Gastroesophageal sphincter (tissue), 4 donors: Measurements from ENCODE around the gene TTC3. TPM values are rescaled to one million over a fixed set of nuclear protein-coding genes. Genes with fewer than 3 reads are reported as not detected.

ENCODE experiments used
- ATAC-seq: fragments of 150-250 bp; one replicate; pipeline ENCODE4 v1.9.1; 2016; ENCODE audit warnings: mild to moderate bottlenecking, moderate library complexity
- H3K27ac ChIP-seq, 4 donors: fragments of 200-600 bp; sonication (generic) in 3 of 4; 1 replicate in 3 of 4; 2 replicates in 1 of 4; pipeline ENCODE4 v1.5.1; 2016 to 2019
- H3K27me3 ChIP-seq: fragments of 200-600 bp; sonication (generic); one replicate; pipeline ENCODE4 v1.5.1; 2019
- H3K36me3 ChIP-seq, 2 donors: fragments of 200-600 bp; sonication (generic); one replicate each; pipeline ENCODE4 v1.5.1; 2019; ENCODE audit warnings: control low read depth in 1 of 2
- H3K4me1 ChIP-seq, 3 donors: fragments of 200-600 bp; sonication (generic); 1 replicate in 2 of 3; 2 replicates in 1 of 3; pipeline ENCODE4 v1.5.1; 2016 to 2019; ENCODE audit warnings: control low read depth in 2 of 3
- H3K4me3 ChIP-seq, 2 donors: fragments of 200-600 bp; sonication (generic); one replicate each; pipeline ENCODE4 v1.5.1; 2019; ENCODE audit warnings: mild to moderate bottlenecking in 1 of 2, moderate library complexity in 1 of 2
- H3K9me3 ChIP-seq, 3 donors: fragments of 200-600 bp; sonication (generic); one replicate each; pipeline ENCODE4 v1.5.1; 2017 to 2019; ENCODE audit warnings: control low read depth in 2 of 3
- EP300 ChIP-seq: sonication (generic); formaldehyde crosslinking; IDR thresholded peaks from one replicate; pipeline ENCODE4 v1.6.1; 2017; ENCODE audit warnings: antibody characterized with exemption, mild to moderate bottlenecking
- POLR2A ChIP-seq, 2 donors: fragments of 450-650 bp; IDR thresholded peaks; one replicate each; pipeline ENCODE4 v1.6.1; 2017; ENCODE audit warnings: antibody characterized with exemption in 2 of 2, mild to moderate bottlenecking in 2 of 2, moderate library complexity in 1 of 2
- POLR2AphosphoS5 ChIP-seq: sonication (generic); formaldehyde crosslinking; IDR thresholded peaks from one replicate; pipeline ENCODE4 v1.6.1; 2017; ENCODE audit warnings: antibody characterized with exemption
- WGBS, 2 donors: methylation state at CpG; one replicate each; pipeline ENCODE4 v1.1.5; 2018; ENCODE audit warnings: low coverage in 1 of 2; 5-methylcytosine and 5-hydroxymethylcytosine counted together
- total RNA-seq, 4 donors: library from RNA; depleted of rRNA; stranded (reverse); fragments of >200 nt; gene quantifications; one replicate each; pipeline ENCODE4 v1.1.0, GENCODE V29; 2016
- TF ChIP-seq, protein P1 (sequence below), 4 experiments: fragments of 200-600 bp in 2 of 4; fragments of 450-650 bp in 2 of 4; sonication (generic) in 1 of 4; IDR thresholded peaks; one replicate each; pipeline ENCODE4 v1.5.1; 2017 to 2019; ENCODE audit warnings: antibody characterized with exemption in 4 of 4, mild to moderate bottlenecking in 2 of 4, moderate library complexity in 2 of 4

Gene TTC3
- total RNA-seq, 4 donors from 2014 or later = 85.1 to 157 (median 127) TPM

DNA sequence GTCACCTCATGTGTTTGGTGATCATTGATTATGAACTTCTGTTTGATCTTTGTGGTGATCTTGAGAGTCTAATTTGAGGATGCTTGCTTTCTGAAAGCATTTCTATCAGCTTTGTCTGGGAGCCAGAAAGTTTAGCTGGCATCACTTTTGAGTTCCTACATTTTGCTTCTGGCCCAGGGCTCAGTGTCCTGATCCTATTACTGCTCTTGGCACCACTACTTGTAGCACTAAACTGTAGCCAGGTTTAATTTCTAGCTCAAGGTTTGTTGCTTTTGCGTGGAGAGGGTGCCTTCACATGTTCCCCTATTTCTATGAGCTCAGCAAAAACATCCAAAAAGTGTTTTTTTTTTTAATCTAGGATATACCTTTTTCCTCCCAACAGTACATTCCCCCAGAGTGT, 9.3 kb downstream of the TTC3 start:
- H3K27me3 ChIP-seq = no peaks in the 10 kb centered on the region
- WGBS, 2 donors = 71 to 83% methylated on average over 1 of the region's 1 CpG
- no peaks in the 10 kb centered on the region for H3K36me3 ChIP-seq
- no peak for TF ChIP-seq POLR2AphosphoS5
- TF ChIP-seq POLR2A (IDR thresholded peaks at IDR 0.05) = no peak
- no peak for TF ChIP-seq EP300
- TF ChIP-seq, protein P1, sequence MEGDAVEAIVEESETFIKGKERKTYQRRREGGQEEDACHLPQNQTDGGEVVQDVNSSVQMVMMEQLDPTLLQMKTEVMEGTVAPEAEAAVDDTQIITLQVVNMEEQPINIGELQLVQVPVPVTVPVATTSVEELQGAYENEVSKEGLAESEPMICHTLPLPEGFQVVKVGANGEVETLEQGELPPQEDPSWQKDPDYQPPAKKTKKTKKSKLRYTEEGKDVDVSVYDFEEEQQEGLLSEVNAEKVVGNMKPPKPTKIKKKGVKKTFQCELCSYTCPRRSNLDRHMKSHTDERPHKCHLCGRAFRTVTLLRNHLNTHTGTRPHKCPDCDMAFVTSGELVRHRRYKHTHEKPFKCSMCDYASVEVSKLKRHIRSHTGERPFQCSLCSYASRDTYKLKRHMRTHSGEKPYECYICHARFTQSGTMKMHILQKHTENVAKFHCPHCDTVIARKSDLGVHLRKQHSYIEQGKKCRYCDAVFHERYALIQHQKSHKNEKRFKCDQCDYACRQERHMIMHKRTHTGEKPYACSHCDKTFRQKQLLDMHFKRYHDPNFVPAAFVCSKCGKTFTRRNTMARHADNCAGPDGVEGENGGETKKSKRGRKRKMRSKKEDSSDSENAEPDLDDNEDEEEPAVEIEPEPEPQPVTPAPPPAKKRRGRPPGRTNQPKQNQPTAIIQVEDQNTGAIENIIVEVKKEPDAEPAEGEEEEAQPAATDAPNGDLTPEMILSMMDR (IDR thresholded peaks at IDR 0.05) = no peak
- H3K4me1 ChIP-seq = peaks cover 0 to 25% (median 6%) of the 10 kb centered on the region in 3 donors
- ATAC-seq = no peak
- H3K4me3 ChIP-seq = no peak overlapping the region
- no peak overlapping the region for H3K27ac ChIP-seq
- peaks cover 0 to 6% (median 0%) of the 10 kb centered on the region in 3 donors for H3K9me3 ChIP-seq

DNA sequence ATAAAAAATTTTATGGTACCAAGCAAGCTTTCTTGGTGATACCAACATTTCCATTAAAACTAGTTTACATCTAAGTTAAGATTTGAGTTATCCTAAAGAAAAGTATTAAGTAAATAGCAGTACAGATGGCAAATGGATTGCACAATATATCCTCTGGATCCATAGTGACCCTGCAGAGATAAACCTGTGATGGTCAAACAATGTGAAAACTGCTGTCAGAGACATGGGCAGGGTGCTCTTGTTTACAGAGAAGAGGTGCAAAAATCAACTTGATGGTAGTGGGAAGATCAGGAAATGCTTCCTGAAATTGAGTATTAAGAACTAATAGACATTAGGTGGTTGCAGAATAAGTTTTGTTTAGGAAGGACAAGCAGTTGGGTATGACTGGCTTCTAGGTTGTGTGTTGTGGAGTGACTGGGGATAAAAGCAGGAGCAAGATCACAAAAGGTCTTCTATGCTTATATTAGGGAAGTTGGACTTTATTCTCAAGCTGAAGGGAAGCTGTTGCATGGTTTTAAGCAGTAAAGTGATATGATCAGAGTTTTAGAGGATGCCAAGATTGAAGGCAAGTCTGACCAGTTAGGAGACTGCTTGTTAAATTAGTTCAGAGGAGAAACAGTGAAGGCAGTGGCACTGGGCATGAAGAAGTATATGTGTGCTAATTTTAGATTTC, 9.9 kb downstream of the TTC3 start:
- Histone ChIP-seq H3K9me3 (peaks cover 0 to 6% (median 0%) of the 10 kb centered on the region in 3 donors), H3K4me3 (no peak overlapping the region), H3K27ac (no peak overlapping the region), H3K27me3 (no peaks in the 10 kb centered on the region), H3K4me1 (peaks cover 0 to 25% (median 6%) of the 10 kb centered on the region in 3 donors), H3K36me3 (no peaks in the 10 kb centered on the region)
- no peak for TF ChIP-seq POLR2A (IDR thresholded peaks at IDR 0.05)
- no peak for TF ChIP-seq EP300
- TF ChIP-seq POLR2AphosphoS5 = no peak
- TF ChIP-seq, protein P1 (IDR thresholded peaks at IDR 0.05) = no peak
- no peak for ATAC-seq

DNA sequence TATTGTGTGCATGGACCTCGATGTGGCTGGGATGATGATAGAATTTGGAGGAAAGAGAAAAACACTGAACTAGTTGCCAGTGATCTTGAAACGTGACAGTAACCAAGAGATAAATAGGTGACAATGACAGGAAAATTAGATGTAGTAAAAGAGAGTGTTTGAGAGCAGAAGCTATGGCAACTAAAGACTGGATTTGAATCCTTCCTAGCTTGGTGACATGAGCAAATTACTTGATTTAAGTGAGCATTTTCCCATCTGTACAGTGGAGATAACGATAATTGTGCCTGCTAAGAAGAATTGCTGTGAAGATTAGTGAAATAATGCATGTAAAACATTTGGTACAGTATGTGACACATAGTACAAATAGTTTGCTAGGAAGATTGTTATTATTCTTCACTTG, 12.7 kb downstream of the TTC3 start:
- 89% methylated on average over 2 to 3 of the region's 3 CpGs for WGBS, 2 donors
- H3K4me1 ChIP-seq = peaks cover 0 to 25% (median 6%) of the 10 kb centered on the region in 3 donors
- no peaks in the 10 kb centered on the region for H3K27me3 ChIP-seq
- H3K27ac ChIP-seq = no peak overlapping the region
- no peaks in the 10 kb centered on the region for H3K36me3 ChIP-seq
- no peak for ATAC-seq
- no peak overlapping the region for H3K4me3 ChIP-seq
- H3K9me3 ChIP-seq = no peaks in the 10 kb centered on the region
- TF ChIP-seq, protein P1 (IDR thresholded peaks at IDR 0.05) = no peak
- TF ChIP-seq POLR2AphosphoS5 (no peak), EP300 (no peak), POLR2A (IDR thresholded peaks at IDR 0.05) (no peak)

DNA sequence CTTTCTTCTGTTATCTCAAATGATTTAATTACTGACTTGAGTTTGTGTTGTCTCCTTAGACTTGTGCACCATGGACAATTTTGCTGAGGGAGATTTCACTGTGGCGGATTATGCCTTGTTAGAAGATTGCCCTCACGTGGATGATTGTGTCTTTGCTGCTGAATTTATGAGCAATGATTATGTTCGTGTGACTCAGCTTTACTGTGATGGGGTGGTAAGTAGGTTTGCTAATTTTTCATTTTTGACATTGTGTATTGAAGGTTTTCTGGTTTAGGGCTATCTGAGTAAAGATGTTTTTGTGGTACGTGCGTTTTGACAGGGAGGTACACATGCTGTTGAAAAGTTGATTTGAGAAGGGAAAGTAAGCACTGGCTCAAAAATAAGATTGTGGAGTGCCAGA, 14.1 kb downstream of the TTC3 start:
- no peaks in the 10 kb centered on the region for H3K27me3 ChIP-seq
- no peak for ATAC-seq
- WGBS, 2 donors = 27 to 52% methylated on average over 3 to 5 of the region's 5 CpGs

More for the DNA sequence above, 14.1 kb downstream of the TTC3 start:
- Histone ChIP-seq H3K27ac (no peak overlapping the region), H3K4me3 (no peak overlapping the region), H3K36me3 (peaks cover 0 to 4% of the 10 kb centered on the region in 2 donors), H3K9me3 (no peaks in the 10 kb centered on the region), H3K4me1 (peaks cover 0 to 23% (median 6%) of the 10 kb centered on the region in 3 donors)
- TF ChIP-seq POLR2A (IDR thresholded peaks at IDR 0.05) = no peak
- TF ChIP-seq, protein P1 (IDR thresholded peaks at IDR 0.05) = peak in 1 of 4 experiments; percentile 47
